H7 (cell line): Measurements from ENCODE around the gene CROCC. TPM values are rescaled to one million over a fixed set of nuclear protein-coding genes. Genes with fewer than 3 reads are reported as not detected.
"Not testable (repeated sequence)": the region's sequence is repeated elsewhere in the genome, so short reads cannot be mapped to it uniquely, and the experiment has no call there.

ENCODE experiments used
- DNase-seq: peaks from one replicate; pipeline ENCODE4 v3.0.0; 2012
- H3K27me3 ChIP-seq: 2 replicates; pipeline ENCODE4 v1.6.0; 2011; ENCODE audit warnings: mild to moderate bottlenecking, low read length; ENCODE audit not compliant: control insufficient read depth, insufficient read depth
- H3K36me3 ChIP-seq: replicated peaks from 2 replicates; pipeline ENCODE4 v1.5.1; 2011; ENCODE audit warnings: low read length; ENCODE audit not compliant: control insufficient read depth, insufficient read depth
- H3K4me3 ChIP-seq: 2 replicates; pipeline ENCODE4 v1.5.1; 2011; ENCODE audit warnings: low read depth, mild to moderate bottlenecking, control low read depth, low read length, moderate library complexity; ENCODE audit not compliant: insufficient read depth
- total RNA-seq: library from RNA; depleted of rRNA; stranded (reverse); fragments of >200 nt; shearing (Covaris generic); gene quantifications from 2 replicates; pipeline ENCODE4 v1.2.3, GENCODE V29; 2014

The CROCC gene
- total RNA-seq, 1 experiment from 2014 or later = 59.5 TPM

DNA sequence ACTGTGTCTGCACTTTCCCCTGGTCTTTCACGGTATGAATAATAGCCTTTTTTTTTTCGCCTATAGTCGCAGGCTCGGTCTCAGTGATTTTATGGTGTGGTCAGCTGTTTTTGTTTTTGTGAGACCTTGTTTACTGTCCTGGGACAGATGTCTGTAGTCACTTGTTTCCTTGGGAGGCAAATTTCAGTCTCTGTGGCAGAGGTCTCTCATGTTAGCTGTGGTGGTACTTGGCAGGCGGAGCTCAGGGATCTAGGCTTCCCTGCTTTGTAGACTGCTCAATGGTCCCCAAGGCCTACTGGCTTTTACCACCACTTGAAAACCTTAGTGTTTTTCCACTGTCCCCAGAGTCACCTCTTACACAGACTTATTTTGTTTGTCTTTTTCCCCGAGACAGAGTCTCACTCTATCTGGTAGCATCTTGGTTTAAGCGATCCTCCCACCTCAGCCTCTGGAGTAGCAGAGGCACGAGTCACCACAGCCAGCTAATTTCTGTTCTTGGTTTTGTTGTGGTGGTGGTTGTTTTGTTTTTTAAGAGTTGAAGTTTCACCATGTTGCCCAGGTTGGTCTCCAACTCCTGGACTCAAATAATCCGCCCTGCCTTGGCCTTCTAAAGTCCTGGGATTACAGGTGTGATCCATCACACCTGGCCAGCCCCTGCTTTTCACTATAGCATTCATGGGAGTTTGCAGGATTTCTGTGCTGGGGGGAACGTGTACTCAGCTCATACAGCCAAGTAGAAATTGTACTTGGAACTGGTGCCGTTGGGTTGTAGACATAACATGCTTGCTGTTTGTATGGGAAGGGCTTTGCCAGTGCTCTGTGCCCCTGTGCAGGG, 15.6 kb upstream of the CROCC start:
- Histone ChIP-seq H3K27me3 (no peaks in the 10 kb centered on the region), H3K4me3 (no peak overlapping the region)
- no peak for DNase-seq

DNA sequence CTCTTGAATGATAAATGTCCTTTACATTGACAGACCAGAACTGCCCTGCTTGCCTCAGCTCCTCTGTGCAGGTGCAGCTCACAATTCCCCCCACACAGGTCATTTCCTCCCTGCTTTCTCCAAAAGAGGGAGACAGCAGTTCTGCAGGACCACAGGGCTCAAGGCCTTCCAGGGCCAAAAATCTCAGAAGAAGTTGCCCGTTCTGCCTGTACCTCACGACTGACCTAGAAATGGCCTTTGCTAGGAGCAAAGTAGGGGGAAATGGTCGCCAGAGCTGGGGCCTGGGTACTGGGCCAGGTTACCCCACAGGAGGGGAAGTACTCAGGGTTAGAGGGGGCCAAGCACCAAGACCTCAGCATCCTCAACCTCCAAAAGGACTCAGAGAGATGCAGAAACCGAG, 14.9 kb upstream of the CROCC start:
- Histone ChIP-seq H3K4me3 (no peak overlapping the region), H3K36me3 (no peaks in the 10 kb centered on the region), H3K27me3 (no peaks in the 10 kb centered on the region; the same call in 1 of the 2 replicates)
- no peak for DNase-seq

More for the DNA sequence above, 15.6 kb upstream of the CROCC start:
- no peaks in the 10 kb centered on the region for H3K36me3 ChIP-seq

DNA sequence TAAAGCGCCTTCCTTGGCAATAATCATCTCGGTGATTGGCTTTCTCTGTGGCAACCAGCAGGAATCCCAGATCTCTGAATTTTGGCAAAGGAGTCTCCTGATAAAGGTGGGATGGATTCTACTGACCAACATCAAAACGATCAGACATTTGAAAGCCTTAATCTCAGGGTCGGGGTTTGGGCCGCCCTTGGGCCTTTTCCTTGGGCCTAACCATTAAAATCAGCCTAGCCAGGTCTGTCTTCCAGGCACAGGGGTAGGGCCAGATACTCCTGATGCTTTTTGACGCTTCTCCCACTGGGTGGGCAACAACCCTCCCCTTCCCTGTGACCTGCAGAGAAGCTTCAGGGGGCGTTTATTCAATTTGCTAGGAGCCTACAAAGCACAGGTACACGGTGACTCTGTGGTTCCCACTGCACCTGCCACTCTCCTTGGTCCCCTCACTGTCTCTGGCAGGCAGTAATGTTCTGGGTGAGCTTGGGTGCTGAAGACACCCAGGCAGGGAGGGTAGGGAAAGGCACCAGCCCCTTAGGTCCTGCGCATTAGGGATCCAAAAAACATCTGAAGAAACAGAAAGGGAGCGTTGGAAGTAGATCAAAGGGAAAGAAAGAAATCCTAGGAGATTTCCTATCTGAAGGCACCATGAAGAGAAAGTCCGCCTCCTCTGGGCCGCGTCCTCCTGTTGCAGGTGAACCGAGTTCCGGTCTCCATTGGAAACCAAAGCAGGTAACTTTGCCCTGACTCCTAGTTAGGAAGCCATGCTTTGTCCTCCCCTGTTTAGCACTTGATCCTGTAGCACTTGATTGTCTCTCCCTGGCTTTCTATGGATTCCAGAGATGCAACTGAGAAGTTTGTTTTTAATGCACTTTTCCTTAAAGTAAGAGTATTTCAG, 13.6 kb upstream of the CROCC start:
- DNase-seq = no peak
- H3K4me3 ChIP-seq = no peak overlapping the region
- H3K27me3 ChIP-seq = peaks cover 5% of the 10 kb centered on the region; the same call in 1 of the 2 replicates
- no peaks in the 10 kb centered on the region for H3K36me3 ChIP-seq

DNA sequence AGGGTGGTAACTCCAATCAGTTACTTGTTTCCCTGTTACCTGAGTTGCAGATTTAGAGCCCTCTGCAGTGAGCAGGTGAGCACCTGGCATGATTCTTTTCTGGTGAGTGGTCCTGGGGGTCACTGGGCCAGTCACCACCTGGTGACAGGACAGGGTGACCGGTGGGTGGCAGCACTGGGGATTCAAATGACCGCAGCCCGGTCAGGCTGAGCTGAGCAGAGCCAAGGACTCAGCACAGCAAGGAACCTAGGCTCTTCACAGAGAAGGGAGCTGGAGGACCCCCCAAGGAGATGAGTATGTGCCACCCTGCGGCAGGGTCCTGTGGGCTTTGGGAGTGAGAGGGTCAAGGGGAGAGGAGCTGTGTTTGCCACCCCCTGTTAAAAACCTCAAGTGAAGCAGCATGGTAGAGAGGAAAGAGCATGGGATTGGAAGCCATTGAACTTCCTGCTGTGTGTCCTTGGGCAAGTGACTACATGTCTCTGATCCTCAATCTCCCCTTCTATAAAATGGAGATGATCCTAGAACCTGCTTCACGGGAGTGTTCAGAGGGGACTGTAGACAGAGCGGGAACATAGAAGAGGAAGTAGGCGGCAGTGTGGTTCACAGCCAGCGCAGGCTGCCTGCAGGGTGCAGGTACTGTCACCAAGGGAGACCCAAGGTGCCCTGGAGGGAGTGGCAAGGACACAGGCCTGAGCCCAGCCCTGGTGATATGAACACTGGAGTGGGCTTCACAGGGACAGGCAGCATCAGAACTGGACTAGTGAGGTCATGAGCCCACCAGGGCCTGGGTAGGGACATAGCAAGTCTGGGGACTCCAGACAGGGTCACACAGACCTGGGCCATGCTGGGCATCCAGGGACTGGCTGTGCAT, 9.6 kb upstream of the CROCC start:
- H3K27me3 ChIP-seq, DNase-seq, H3K4me3 ChIP-seq, H3K36me3 ChIP-seq: not testable (repeated sequence)

DNA sequence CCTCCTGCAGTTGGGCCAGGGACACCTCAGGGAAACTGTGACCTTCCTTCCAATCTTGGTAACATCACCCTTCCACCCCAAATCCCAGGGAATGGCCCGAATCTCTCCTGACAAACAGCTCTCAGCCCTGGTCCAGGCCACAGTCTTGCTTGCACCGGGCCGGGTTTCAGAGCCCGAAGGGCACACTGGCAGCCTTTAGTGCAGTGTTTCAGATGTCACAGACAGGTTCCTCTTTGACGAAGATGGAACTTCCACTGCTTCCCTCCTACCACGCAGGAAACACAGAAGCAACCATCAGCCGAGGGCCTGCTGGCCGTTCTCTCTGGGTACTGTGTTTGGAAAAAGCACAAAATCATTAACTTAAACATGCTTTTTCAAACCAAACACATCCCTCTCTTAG, 9.0 kb upstream of the CROCC start:
- DNase-seq, H3K36me3 ChIP-seq, H3K4me3 ChIP-seq, H3K27me3 ChIP-seq: not testable (repeated sequence)

DNA sequence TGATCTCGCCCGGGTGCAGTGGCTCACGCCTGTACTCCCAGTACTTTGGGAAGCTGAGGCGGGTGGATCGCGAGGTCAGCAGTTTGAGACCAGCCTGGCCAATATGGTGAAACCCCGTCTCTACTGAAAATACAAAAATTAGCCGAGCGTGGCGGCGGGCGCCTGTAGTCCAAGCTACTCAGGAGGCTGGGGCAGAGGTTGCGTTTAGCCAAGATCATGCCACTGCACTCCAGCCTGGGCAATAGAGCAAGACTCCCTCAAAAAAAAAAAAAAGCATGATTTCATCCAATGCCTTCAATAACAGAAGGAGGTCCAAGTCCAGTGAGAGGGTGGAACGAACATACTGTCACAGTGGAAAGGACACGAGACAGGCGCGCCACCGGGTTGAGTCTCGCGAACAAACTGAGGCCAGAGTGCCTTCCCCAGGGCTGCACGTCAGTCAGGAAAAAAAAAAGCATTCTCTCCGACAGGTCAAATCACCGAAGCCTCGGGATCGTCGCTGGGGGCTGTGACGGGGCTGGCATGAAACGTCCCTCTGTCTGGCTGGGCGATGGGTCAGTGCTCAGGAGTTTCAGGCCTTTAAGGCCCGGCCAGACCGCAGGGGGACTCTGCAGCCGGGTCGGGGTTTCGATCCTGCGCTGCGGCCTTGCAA, 8.4 kb upstream of the CROCC start:
- DNase-seq = no peak
- Histone ChIP-seq H3K4me3 (peak overlapping the region; percentile 78), H3K27me3 (peaks cover 8% of the 10 kb centered on the region; the same call in 1 of the 2 replicates), H3K36me3 (no peaks in the 10 kb centered on the region)

DNA sequence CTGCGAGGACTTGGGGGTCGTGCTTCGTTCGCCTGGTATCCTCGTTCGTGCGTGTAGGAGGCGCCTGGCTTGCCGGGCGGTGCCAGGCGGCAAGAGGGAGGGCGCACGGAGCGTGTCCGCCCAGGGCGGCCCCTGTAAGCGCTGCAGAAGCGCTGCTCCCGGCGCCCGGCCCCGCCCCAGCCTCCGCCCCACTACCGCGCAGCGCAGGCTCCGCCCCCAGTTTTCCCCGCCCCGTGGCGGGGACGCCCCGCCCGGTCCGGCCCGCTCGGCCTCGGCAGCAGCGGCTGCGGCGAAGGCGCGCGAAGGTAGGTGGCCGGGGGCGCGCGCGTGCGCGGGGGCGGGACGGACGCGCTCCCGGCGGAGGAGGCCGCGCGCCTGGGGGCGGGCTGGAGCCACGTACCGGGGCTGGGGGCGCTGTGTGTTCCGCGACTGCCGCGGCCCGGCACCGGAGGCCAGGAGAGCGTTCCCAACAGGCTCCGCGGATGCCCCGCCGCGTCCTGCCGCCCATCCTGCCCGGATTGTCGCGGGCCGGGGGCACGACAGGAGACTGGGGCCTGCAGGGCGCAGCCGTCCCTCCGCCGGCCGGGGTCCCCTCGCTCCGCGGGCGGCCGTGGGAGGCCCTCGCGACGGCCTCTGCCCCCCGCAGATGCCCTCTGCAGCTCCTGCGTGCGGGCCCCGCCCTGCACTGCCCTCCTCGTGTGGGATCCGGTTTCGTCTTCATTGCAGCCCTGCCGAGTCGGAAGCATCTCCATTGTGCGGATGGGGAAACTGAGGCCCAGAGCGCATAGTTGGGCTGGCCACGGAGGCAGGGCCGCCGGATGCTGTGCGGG, 7.7 kb upstream of the CROCC start:
- Histone ChIP-seq H3K36me3 (no peaks in the 10 kb centered on the region), H3K27me3 (peaks cover 8% of the 10 kb centered on the region; the same call in 1 of the 2 replicates), H3K4me3 (peak overlapping the region; percentile 94)
- DNase-seq = peak; percentile 100

DNA sequence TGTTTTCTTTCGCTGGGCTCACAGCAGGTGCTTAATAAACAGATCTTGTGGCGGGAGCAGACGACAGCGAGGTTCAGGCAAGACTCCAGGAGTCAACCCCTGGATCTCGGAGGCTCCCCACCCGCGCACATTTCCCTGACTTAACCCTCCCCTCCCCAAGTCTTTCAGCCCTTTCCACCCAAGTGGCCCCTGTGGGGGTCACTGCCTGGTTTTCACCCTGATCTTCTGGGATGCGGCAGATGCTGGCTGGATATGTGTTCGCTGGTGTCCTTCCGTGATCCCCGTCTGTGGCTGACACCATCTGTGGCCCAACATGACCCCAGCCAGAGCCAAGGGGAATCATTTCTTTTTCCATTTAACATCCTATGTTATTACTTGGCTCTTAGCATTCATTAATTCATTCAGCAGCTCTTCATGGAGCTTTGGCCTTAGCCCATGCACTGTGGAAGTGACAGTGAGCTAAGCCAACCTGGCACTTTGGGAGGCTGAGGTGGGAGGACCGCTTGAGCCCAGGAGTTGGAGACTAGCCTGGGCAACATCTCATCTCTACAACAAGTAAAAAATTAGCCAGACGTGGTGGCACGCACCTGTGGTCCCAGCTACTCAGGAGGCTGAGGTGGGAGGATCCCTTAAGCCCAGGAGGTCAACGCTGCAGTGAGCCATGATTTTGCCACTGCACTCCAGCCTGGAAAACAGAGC, 6.7 kb upstream of the CROCC start:
- H3K4me3 ChIP-seq = peak overlapping the region; percentile 94
- H3K36me3 ChIP-seq, H3K27me3 ChIP-seq: not testable (repeated sequence)
- peak; percentile 57 for DNase-seq

DNA sequence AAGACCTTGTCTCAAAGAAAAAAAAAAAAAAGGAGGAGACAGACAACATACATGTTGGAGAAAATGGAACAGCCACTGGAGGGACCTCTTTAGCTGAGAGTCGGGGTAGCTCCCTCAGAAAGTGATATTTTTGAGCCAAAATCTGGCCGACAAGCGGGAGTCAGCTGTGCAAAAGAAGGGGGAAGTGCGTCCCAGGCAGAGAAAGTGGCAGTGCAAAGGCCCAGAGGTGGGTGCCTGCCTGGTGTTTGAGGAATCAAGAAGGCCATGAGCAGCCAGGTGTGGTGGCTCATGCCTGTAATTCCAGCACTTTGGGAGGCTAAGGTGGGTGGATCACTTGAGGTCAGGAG, 6.1 kb upstream of the CROCC start:
- no peak for DNase-seq
- Histone ChIP-seq H3K4me3 (no peak overlapping the region), H3K36me3 (no peaks in the 10 kb centered on the region), H3K27me3 (peaks cover 8% of the 10 kb centered on the region; the same call in 1 of the 2 replicates)

DNA sequence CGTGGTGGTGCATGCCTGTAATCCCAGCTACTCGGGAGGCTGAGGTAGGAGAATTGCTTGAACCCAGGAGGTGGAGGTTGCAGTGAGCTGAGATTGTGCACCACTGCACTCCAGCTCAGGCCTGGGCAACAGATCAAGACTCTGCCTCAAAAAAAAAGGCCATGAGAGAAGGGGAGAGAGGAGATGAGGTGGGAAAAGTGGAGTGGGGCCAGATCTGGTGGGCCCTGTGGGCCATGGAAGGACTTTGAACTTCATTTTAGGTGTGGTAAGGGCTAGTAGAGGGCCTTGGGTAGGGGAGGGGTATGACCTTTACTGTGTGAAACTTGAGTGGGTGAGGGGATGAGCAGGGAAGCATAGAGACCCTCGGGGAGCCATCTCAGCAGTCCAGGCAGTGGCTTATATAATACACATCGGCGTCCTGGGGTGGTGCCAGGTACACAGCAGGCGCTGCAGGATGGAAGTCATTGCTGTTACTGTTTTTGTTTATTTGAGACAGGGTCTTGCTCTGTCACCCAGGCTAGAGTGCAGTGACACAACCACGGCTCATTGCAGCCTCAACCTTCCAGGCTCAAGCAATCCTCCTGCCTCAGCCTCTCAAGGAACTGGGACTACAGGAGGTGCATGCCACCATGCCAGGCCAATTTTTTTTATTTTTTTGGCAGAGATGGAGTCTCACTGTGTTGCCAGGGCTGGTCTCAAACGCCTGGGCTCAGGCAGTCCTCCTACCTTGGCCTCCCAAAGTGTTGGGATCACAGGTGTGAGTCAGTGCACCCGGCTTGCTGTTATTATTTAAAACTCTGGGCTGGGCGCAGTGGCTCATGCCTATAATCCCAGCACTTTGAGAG, 5.5 kb upstream of the CROCC start:
- H3K27me3 ChIP-seq, H3K36me3 ChIP-seq, H3K4me3 ChIP-seq, DNase-seq: not testable (repeated sequence)

DNA sequence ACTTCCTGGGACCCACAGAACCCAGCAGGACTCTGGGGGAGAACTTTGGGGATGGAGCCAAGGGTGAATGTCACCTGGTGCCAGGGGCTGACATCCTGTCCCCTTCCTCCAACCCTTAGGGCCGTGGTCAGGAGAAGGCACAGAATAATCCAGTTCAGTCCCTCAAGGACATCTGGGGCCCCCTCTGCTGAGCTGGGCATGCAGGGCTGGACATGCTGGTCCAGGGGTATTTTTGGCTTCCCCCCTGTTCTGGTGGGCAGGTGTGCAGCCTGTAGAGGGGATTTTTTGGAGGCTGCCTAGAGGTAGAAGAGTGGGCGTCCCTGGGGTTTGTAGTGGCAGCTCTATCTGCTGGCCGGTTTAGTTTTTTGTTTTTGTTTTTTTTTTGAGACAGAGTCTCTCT, 3.4 kb upstream of the CROCC start:
- DNase-seq = no peak
- Histone ChIP-seq H3K4me3 (no peak overlapping the region), H3K36me3 (no peaks in the 10 kb centered on the region), H3K27me3 (peaks cover 2% of the 10 kb centered on the region; the same call in 1 of the 2 replicates)

DNA sequence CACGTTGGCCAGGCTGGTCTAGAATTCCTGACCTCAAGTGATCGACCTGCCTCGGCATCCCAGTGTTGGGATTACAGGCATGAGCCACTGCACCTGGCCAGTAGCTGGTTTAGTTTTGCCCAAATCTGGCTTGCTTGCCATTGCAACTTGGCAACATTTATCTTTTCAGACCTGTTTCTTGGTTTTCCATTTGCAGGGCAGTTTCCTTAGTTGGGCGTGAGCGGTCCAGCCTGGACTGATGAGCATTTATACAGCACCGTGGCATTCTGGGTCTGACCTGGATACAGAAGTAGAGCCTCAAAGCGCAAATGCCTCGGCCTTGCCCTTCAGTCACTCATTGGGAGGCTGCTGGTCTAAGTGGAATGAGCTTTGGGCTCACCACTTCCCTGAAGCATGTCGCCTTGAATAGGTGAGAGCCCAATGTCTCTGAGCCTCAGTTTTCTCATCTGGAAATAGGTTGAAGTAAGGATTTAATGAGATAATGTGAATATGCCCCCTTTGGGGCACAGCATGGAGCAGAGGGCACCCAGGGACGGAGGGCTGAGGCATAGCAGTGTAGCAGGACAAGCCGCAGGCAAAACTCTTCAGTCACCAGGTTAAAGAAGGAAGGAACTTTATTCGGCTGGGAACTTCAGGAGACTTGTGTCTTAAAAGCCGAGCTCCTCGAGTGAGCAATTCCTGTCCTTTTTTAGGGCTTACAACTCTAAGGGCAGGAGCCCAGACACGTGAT, 2.6 kb upstream of the CROCC start:
- H3K4me3 ChIP-seq, H3K36me3 ChIP-seq, H3K27me3 ChIP-seq: not testable (repeated sequence)
- DNase-seq = peak; percentile 15
